ENCODE results near the gene TYSND1.

TYSND1 gene

GRCh38 chr10:70176441-70176840, 29.9 kb upstream of the TYSND1 start:
- no peak for TF ChIP-seq CTCF (IDR thresholded peaks at IDR 0.05; ENCODE audit: low read depth, low read length)
- DNase-seq (ENCODE audit: low read depth, low spot score), result no peak
- no peak overlapping the region for H3K4me3 ChIP-seq (ENCODE audit: low read depth, low read length)
- in situ Hi-C loops (cut with HindIII; ENCODE audit: low sequenced_read_pairs), result no loop called here

- H3K4me3 ChIP-seq (ENCODE audit: low read depth, low read length), result no peak overlapping the region
- no peak for DNase-seq (ENCODE audit: low read depth, low spot score)
- in situ Hi-C loops (cut with HindIII; ENCODE audit: low sequenced_read_pairs), result no loop called here
- no peak for TF ChIP-seq CTCF (IDR thresholded peaks at IDR 0.05; ENCODE audit: low read depth, low read length)
Observed at GRCh38 chr10:70175516-70175915, 29.0 kb upstream of the TYSND1 start.

- in situ Hi-C loops (cut with HindIII; ENCODE audit: low sequenced_read_pairs), result no loop called here
- no peak for DNase-seq (ENCODE audit: low read depth, low spot score)
- TF ChIP-seq CTCF (IDR thresholded peaks at IDR 0.05; ENCODE audit: low read depth, low read length), result no peak
- no peak overlapping the region for H3K4me3 ChIP-seq (ENCODE audit: low read depth, low read length)
Observed at GRCh38 chr10:70174058-70174741, 27.7 kb upstream of the TYSND1 start.

- H3K4me3 ChIP-seq (ENCODE audit: low read depth, low read length), result peak overlapping the region; percentile 78
- in situ Hi-C loops (cut with HindIII; ENCODE audit: low sequenced_read_pairs), result no loop called here
- DNase-seq (ENCODE audit: low read depth, low spot score), result no peak
- TF ChIP-seq CTCF (IDR thresholded peaks at IDR 0.05; ENCODE audit: low read depth, low read length), result no peak
Observed at GRCh38 chr10:70169649-70170364, 23.3 kb upstream of the TYSND1 start.

- peak overlapping the region; percentile 78 for H3K4me3 ChIP-seq (ENCODE audit: low read depth, low read length)
- no peak for DNase-seq (ENCODE audit: low read depth, low spot score)
- in situ Hi-C loops (cut with HindIII; ENCODE audit: low sequenced_read_pairs), result no loop called here
- no peak for TF ChIP-seq CTCF (IDR thresholded peaks at IDR 0.05; ENCODE audit: low read depth, low read length)
Observed at GRCh38 chr10:70169011-70169410, 22.5 kb upstream of the TYSND1 start.

- in situ Hi-C loops (cut with HindIII; ENCODE audit: low sequenced_read_pairs), result no loop called here
- H3K4me3 ChIP-seq (ENCODE audit: low read depth, low read length), result no peak overlapping the region
- no peak for DNase-seq (ENCODE audit: low read depth, low spot score)
- no peak for TF ChIP-seq CTCF (IDR thresholded peaks at IDR 0.05; ENCODE audit: low read depth, low read length)
Observed at GRCh38 chr10:70167246-70167645, 20.7 kb upstream of the TYSND1 start.

All from astrocyte of the spinal cord (primary cell).